ENCODE measurements around the gene KLF16.

DNA sequence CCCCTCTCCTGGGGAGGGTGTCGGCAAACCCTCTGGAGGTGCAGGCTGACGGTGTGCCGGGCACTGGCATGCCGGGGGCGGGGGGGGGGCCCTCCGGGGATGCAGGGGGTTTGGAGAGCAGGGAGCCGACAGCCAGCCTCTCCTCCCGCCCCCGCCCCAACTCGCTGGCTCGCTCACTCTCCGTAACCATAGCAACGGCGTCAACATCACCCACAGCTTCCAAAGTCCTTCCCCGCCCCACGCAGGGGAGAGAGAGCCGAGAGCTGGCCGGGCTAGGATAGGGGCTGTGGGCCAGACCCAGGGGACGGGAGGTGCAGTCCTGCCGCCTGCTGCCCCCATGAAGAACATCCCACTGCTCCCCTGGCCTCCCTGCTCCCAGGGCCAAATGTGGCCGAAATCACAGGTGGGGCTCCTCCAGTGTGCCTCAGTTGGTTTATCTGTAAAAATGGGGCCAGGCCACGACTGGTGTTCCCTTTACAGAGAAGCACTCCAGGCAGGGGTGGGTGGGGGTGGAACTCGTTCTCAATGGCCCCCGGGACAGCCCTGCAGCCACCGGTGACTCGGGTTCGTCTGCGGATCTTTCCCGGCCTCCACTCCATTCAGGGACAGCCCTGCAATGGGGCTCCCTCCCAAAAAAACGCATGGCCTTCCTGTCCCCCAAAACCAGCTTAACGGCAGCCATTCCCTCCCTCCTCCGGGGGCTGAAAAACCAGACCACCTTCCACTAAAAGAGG, 3.2 kb downstream of the KLF16 start:
- TF ChIP-seq POLR2A (IDR thresholded peaks at IDR 0.05): no peak
- TF ChIP-seq, protein P1, sequence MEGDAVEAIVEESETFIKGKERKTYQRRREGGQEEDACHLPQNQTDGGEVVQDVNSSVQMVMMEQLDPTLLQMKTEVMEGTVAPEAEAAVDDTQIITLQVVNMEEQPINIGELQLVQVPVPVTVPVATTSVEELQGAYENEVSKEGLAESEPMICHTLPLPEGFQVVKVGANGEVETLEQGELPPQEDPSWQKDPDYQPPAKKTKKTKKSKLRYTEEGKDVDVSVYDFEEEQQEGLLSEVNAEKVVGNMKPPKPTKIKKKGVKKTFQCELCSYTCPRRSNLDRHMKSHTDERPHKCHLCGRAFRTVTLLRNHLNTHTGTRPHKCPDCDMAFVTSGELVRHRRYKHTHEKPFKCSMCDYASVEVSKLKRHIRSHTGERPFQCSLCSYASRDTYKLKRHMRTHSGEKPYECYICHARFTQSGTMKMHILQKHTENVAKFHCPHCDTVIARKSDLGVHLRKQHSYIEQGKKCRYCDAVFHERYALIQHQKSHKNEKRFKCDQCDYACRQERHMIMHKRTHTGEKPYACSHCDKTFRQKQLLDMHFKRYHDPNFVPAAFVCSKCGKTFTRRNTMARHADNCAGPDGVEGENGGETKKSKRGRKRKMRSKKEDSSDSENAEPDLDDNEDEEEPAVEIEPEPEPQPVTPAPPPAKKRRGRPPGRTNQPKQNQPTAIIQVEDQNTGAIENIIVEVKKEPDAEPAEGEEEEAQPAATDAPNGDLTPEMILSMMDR (IDR thresholded peaks at IDR 0.05): no peak

All from testis (tissue), 2 donors.